ENCODE data around the gene PRKCH.

PRKCH gene

DNA sequence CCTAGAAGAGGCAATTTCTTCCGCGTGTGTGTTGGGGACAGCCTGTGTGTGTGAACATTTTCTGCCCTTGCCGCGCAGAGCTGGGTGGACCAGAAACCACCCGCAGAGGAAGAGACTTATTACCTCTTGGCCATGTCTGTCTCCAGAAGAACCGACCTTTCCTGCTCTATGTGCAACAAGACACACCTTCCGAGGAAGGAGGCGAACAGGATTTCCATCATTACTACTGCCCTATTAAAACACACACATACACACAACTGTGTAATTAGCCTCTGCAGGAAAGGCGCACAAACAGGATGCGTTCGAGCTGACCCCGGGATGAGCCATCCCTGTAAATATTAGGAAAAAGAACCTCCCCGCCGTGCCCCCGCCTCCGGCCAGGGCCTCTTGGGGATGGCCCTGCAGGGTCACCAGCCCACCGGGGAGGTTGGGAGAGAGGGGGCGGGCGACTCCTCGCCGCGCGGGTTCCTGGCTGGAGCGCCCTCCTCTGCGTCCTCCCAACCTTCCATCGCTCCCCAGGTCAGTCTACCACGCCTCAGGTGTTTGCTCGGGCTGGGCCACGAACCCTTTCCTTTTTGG is 484 bp upstream of the PRKCH start:
- peak; percentile 52 for DNase-seq (ENCODE audit: low read depth)
- TF ChIP-seq, protein P1, sequence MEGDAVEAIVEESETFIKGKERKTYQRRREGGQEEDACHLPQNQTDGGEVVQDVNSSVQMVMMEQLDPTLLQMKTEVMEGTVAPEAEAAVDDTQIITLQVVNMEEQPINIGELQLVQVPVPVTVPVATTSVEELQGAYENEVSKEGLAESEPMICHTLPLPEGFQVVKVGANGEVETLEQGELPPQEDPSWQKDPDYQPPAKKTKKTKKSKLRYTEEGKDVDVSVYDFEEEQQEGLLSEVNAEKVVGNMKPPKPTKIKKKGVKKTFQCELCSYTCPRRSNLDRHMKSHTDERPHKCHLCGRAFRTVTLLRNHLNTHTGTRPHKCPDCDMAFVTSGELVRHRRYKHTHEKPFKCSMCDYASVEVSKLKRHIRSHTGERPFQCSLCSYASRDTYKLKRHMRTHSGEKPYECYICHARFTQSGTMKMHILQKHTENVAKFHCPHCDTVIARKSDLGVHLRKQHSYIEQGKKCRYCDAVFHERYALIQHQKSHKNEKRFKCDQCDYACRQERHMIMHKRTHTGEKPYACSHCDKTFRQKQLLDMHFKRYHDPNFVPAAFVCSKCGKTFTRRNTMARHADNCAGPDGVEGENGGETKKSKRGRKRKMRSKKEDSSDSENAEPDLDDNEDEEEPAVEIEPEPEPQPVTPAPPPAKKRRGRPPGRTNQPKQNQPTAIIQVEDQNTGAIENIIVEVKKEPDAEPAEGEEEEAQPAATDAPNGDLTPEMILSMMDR (IDR thresholded peaks at IDR 0.05; ENCODE audit: insufficient read depth, low read depth, low read length, missing control alignments) = no peak
- H3K4me3 ChIP-seq (ENCODE audit: low read length) = peak overlapping the region; percentile 94

DNA sequence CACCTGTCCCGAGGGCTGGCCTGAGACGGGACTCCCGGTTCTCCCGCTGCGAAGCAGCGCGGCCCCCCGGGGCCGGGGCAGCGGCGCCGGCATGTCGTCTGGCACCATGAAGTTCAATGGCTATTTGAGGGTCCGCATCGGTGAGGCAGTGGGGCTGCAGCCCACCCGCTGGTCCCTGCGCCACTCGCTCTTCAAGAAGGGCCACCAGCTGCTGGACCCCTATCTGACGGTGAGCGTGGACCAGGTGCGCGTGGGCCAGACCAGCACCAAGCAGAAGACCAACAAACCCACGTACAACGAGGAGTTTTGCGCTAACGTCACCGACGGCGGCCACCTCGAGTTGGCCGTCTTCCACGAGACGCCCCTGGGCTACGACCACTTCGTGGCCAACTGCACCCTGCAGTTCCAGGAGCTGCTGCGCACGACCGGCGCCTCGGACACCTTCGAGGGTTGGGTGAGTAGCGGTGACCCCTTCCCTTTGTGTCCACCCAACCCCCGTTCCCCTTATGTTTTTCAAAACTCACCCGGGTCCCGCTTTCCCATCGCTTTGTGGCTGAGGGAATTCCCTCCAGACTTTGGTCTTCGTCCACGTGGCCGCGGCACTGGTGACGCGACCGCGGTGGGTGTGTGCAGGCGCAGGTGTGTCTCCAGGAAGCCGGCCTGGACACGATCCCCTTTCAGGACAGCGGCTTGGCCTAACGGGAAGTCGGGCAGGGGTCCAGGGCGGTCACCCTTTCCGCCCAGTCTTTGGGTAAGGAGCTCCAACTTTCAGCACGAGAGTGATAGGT is 826 bp downstream of the PRKCH start:
- TF ChIP-seq, protein P1 (IDR thresholded peaks at IDR 0.05; ENCODE audit: insufficient read depth, low read depth, low read length, missing control alignments) = no peak
- H3K4me3 ChIP-seq (ENCODE audit: low read length) = peak overlapping the region; percentile 94

DNA sequence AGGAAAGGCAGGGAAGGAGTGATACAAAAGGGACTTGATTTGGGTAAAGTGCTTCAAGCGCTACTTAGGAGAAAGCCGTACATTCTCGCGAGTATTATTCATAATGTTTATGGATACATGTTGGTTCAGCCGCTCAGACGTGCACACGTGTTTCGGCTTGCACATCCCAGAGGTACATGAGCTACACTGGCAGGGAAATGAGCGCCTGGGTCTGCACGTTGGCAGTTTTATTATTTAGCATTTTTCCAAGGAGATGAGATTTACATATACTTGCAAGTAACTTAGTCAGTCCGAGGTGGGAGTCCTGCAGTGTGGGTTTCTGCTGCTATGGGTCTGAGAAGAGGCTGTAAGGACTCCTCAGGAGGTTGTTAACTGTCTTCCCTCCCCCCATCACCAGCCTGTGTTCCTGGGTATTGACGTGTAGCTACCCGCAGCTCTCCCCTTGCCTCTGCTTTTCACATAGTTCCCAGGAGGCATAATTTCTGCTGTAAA is 1.5 kb downstream of the PRKCH start:
- DNase-seq (ENCODE audit: low read depth) = peak; percentile 97
- H3K4me3 ChIP-seq (ENCODE audit: low read length) = peak overlapping the region; percentile 94
- TF ChIP-seq, protein P1 (IDR thresholded peaks at IDR 0.05; ENCODE audit: insufficient read depth, low read depth, low read length, missing control alignments) = no peak

More for the DNA sequence above, 826 bp downstream of the PRKCH start:
- DNase-seq (ENCODE audit: low read depth) = peak; percentile 85

DNA sequence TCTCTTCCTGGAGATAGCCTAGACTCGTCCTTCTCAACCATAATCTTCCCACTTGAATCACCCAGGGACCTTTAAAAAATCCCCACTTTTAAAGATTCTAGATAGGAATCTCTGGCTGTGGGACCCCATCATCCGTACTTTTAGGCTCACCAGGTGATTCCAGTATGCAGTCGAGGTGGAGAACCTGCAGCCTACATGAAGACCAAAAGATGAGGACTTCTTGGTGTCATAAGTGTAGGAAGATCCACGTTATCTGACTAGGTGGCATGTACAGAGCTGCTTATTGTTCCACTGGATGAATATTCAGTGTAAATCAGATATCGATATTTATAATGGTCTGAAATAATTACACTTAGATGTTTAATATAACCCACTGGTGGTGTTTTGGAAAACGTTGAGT is 2.6 kb downstream of the PRKCH start:
- no peak for DNase-seq (ENCODE audit: low read depth)
- TF ChIP-seq, protein P1 (IDR thresholded peaks at IDR 0.05; ENCODE audit: insufficient read depth, low read depth, low read length, missing control alignments) = no peak
- no peak overlapping the region for H3K4me3 ChIP-seq (ENCODE audit: low read length)

DNA sequence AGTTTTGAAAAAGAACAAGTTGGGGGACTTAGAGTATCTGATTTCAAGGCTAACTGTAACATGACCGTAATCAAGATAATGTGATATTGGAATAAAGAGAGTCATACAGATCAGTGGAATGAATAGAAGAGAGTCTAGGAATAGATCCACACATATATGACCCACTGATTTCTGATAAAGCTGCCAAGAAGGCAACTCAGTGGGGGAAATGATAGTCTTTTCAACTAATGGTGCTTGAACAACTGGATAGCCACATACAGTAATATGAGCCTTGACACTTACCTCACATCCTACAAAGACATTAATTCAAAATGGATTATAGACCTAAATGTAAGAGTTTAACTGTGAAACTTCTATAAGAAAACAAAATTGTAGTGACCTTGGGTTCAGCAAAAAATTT is 3.8 kb downstream of the PRKCH start:
- TF ChIP-seq, protein P1 (IDR thresholded peaks at IDR 0.05; ENCODE audit: insufficient read depth, low read depth, low read length, missing control alignments) = no peak
- no peak for DNase-seq (ENCODE audit: low read depth)
- no peak overlapping the region for H3K4me3 ChIP-seq (ENCODE audit: low read length)

DNA sequence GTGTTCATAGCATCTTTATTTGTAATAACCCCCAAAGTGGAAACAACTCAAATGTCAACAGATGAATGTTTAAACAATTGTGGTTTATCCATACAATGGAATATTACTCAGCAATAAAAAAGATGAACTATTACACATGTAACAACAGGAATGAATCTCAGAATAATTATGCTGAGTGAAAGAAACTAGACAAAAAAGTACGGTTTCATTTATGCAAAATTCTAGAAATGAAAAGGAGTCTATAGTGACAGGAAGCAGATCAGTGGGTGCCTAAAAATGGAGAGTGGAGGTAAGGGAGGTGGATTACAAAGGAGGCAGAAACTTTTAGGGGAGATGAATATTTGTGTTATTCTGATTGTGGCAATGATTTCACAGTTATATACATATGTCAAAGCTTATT is 4.8 kb downstream of the PRKCH start:
- TF ChIP-seq, protein P1 (IDR thresholded peaks at IDR 0.05; ENCODE audit: insufficient read depth, low read depth, low read length, missing control alignments) = no peak
- no peak overlapping the region for H3K4me3 ChIP-seq (ENCODE audit: low read length)
- no peak for DNase-seq (ENCODE audit: low read depth)

All from epithelial cell of esophagus (primary cell).